Astrocyte of the spinal cord (primary cell): ENCODE results near the gene SNAPC2.

ENCODE experiments used
- DNase-seq: peaks from one replicate; pipeline ENCODE4 v3.0.0; 2011; ENCODE audit warnings: low read depth, low spot score
- H3K4me3 ChIP-seq: 2 replicates; pipeline ENCODE4 v1.5.1; 2011; ENCODE audit warnings: low read depth, mild to moderate bottlenecking, low read length, moderate library complexity
- in situ Hi-C: cut with HindIII; loops from 2 replicates; pipeline ENCODE4 v1.10.0; 2017; ENCODE audit warnings: low sequenced_read_pairs
- TF ChIP-seq, protein P1 (sequence below): IDR thresholded peaks from 2 replicates; pipeline ENCODE4 v1.5.1; 2012; ENCODE audit warnings: low read depth, mild to moderate bottlenecking, low read length, inconsistent platforms

The SNAPC2 gene

GRCh38 chr19:7931221-7932061, 11.3 kb downstream of the SNAPC2 start:
- in situ Hi-C loops: no loop called here
- DNase-seq: no peak
- no peak overlapping the region for H3K4me3 ChIP-seq
- TF ChIP-seq, protein P1, sequence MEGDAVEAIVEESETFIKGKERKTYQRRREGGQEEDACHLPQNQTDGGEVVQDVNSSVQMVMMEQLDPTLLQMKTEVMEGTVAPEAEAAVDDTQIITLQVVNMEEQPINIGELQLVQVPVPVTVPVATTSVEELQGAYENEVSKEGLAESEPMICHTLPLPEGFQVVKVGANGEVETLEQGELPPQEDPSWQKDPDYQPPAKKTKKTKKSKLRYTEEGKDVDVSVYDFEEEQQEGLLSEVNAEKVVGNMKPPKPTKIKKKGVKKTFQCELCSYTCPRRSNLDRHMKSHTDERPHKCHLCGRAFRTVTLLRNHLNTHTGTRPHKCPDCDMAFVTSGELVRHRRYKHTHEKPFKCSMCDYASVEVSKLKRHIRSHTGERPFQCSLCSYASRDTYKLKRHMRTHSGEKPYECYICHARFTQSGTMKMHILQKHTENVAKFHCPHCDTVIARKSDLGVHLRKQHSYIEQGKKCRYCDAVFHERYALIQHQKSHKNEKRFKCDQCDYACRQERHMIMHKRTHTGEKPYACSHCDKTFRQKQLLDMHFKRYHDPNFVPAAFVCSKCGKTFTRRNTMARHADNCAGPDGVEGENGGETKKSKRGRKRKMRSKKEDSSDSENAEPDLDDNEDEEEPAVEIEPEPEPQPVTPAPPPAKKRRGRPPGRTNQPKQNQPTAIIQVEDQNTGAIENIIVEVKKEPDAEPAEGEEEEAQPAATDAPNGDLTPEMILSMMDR: no peak

DNA sequence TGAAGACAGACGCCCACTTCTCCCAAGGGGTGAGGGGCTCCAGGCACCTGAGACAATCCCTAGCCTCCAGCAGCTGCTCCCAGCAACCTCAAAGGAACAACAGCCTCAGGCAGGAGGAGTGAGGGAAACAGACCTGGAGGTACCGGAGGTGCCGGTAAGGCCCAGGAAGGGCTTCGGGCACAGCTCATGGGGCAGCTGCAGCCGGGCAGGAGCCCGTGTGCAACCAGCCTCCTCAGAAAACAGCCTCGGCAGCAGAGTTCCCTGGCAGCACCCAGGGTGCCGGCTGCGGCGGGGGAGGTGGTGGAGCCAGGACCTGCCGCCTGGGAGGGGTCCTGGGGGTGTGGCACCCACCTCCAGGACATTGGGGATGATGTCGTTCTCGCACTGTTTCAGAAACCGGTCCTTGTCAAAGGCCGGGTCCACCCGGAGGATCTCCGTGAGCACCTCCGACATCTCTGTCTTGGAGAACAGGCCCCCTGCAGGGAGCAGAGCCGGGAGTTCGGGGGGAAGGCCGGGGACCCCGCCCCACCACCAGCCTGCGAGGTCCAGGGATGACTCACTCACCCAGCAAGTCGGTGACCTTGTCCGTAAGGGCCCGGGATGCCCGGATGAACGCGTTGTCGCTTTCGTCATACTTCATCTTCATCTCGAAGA, 12.3 kb downstream of the SNAPC2 start:
- H3K4me3 ChIP-seq: no peak overlapping the region
- no peak for DNase-seq
- in situ Hi-C loops: no loop called here
- TF ChIP-seq, protein P1: no peak

DNA sequence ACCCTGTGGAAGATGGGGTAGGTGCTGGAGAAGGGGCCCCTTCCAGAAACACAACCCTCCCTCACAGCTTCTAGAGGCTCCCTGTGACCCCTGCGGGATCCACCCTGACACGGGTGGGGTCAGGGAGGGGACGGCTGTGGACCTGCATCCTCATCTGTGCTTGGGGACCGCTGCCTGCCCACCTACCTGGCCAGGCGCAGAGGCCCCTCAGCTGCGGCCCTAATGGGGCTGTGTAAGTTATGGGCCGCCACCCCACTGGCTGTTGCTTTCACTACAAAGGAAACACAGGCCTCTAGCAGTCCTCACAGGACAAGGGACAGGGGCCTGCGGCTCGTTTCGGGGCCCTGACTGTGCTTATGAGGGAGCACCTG, 12.8 kb downstream of the SNAPC2 start:
- TF ChIP-seq, protein P1: no peak
- in situ Hi-C loops: no loop called here
- no peak for DNase-seq
- H3K4me3 ChIP-seq: no peak overlapping the region

GRCh38 chr19:7933411-7933810, 13.3 kb downstream of the SNAPC2 start:
- TF ChIP-seq, protein P1: peak; percentile 38
- in situ Hi-C loops: no loop called here
- no peak for DNase-seq
- no peak overlapping the region for H3K4me3 ChIP-seq

DNA sequence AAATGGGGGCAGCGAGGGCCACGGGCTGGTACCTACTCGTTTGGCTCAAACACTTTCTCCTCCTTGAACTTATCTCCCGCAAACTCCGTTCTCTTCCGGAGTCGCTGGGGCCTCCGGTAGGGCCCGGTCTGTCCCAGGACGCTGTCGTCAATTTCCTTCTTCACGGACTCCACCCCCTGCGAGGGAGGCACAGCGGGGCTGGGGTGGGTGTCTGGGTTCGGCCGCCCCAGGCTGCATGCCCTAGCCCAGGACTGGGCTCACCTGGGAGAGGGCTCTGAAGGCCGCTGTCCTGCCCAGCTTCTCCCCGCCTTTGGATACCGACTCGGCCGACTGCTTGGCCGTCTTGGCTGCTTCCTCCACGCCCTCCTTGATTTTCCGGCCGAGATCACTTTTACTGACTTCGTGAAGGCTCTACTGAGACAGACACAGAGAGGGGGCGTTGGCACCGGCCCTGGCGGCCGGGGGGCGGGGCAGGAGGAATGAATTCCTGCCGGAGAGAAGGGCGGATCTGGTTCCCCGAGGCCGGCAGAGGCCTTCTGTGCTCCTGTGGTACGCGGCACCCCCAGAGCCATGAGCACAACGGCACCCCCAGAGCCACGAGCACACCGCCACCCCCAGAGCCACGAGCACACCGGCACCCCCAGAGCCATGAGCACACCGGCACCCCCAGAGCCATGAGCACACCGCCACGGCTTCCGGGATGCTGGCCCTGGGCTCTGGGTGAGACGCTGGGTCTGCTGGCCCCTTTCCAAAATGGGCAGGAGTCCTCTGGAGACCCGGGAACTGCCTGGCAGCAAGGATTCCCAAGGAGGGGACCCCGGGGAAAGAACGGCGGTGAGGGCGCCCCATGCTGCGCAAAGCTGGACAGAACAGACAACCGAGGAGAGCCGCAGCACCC, 13.9 kb downstream of the SNAPC2 start:
- TF ChIP-seq, protein P1: no peak
- no peak overlapping the region for H3K4me3 ChIP-seq
- in situ Hi-C loops: no loop called here
- DNase-seq: no peak

DNA sequence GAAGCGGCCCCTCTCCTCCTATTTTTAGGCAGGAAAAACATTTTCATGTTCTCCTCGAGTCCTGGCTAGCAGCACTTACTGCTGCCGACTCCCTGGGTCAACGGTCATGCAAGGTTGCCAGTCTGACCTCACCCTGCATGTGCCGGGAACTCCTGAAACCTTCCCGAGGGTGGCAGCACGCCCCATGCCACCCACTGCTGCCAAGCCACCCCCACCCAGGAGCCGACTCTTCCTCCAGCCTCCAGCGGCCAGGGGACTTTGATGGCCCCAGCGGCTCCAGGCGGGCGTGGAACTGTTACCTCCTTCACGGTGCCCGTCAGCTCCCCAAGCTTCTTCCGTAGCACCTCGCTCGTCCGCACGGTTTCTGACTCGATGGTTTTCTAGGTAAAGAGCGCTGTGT, 14.6 kb downstream of the SNAPC2 start:
- DNase-seq: no peak
- in situ Hi-C loops: no loop called here
- no peak overlapping the region for H3K4me3 ChIP-seq
- TF ChIP-seq, protein P1: no peak
